SKM-1 (cell line): ENCODE results near the gene CCDC198.

Experiments
- DNase-seq: peaks from one replicate; lab custom pipeline; 2025; ENCODE audit not compliant: unreplicated experiment; lab: John Stamatoyannopoulos, UW

Gene CCDC198

GRCh38 chr14:57493467-57494181 is at the start of gene CCDC198:
Gene CCDC198, minus strand, starts transcription at chr14:57493857. Its CDS starts 142 bp downstream, at chr14:57493715.
- no peak for DNase-seq

GRCh38 chr14:57533214-57533613 is 39.6 kb upstream of the CCDC198 start:
- DNase-seq = no peak

GRCh38 chr14:57530571-57530970 is 36.9 kb upstream of the CCDC198 start:
- DNase-seq = no peak

GRCh38 chr14:57526942-57527341 is 33.3 kb upstream of the CCDC198 start:
- DNase-seq = no peak

- no peak for DNase-seq
Measured at GRCh38 chr14:57519043-57519442, 25.4 kb upstream of the CCDC198 start.

- DNase-seq = no peak
Measured at GRCh38 chr14:57512220-57512619, 18.6 kb upstream of the CCDC198 start.

GRCh38 chr14:57508756-57509155 is 15.1 kb upstream of the CCDC198 start:
- DNase-seq = no peak

GRCh38 chr14:57502586-57503254 is 9.1 kb upstream of the CCDC198 start:
- no peak for DNase-seq

- DNase-seq = no peak
Measured at GRCh38 chr14:57501039-57501557, 7.4 kb upstream of the CCDC198 start.

- DNase-seq = no peak
Measured at GRCh38 chr14:57498659-57499058, 5.0 kb upstream of the CCDC198 start.

- no peak for DNase-seq
Measured at GRCh38 chr14:57498035-57498434, 4.4 kb upstream of the CCDC198 start.

- DNase-seq = no peak
Measured at GRCh38 chr14:57495416-57495815, 1.8 kb upstream of the CCDC198 start.

GRCh38 chr14:57492859-57493258 is 798 bp downstream of the CCDC198 start:
- no peak for DNase-seq

- DNase-seq = no peak
Measured at GRCh38 chr14:57491640-57492039, 2.0 kb downstream of the CCDC198 start.

GRCh38 chr14:57487771-57488170 is 5.9 kb downstream of the CCDC198 start:
- no peak for DNase-seq

- no peak for DNase-seq
Measured at GRCh38 chr14:57486767-57487379, 6.8 kb downstream of the CCDC198 start.

- no peak for DNase-seq
Measured at GRCh38 chr14:57485635-57486034, 8.0 kb downstream of the CCDC198 start.

- DNase-seq = no peak
Measured at GRCh38 chr14:57482120-57482519, 11.5 kb downstream of the CCDC198 start.

GRCh38 chr14:57480051-57480450 is 13.6 kb downstream of the CCDC198 start:
- DNase-seq = no peak

- DNase-seq = no peak
Measured at GRCh38 chr14:57479197-57479596, 14.5 kb downstream of the CCDC198 start.

GRCh38 chr14:57478050-57478449 is 15.6 kb downstream of the CCDC198 start:
- no peak for DNase-seq

GRCh38 chr14:57470909-57471308 is 22.7 kb downstream of the CCDC198 start:
- no peak for DNase-seq
